Left lung (tissue), 10 donors: ENCODE results near the gene SALL3. TPM values are rescaled to one million over a fixed set of nuclear protein-coding genes. Genes with fewer than 3 reads are reported as not detected.

Source experiments
- ATAC-seq: fragments of 200-7000 bp; cut with Tn5 transposase; one replicate; pipeline ENCODE4 v1.9.1; 2020; ENCODE audit warnings: moderate library complexity
- DNase-seq, 4 donors: peaks; one replicate each; pipeline ENCODE4 v3.0.0-alpha.2; 2013 to 2020
- H3K27ac ChIP-seq, 2 donors: fragments of 200-600 bp; sonication (generic) in 1 of 2; one replicate each; pipeline versions ENCODE4 v1.5.0 to v1.8.0; 2020 to 2021
- H3K27me3 ChIP-seq, 2 donors: fragments of 200-600 bp; sonication (generic) in 1 of 2; one replicate each; pipeline versions ENCODE4 v1.5.0 to v1.8.0; 2020 to 2021
- H3K36me3 ChIP-seq, 2 donors: fragments of 200-600 bp; sonication (generic) in 1 of 2; one replicate each; pipeline versions ENCODE4 v1.5.0 to v1.8.0; 2020 to 2021
- H3K4me1 ChIP-seq, 2 donors: fragments of 200-600 bp; one replicate each; pipeline ENCODE4 v1.8.0; 2021
- H3K4me3 ChIP-seq, 2 donors: fragments of 200-600 bp; sonication (generic) in 1 of 2; one replicate each; pipeline versions ENCODE4 v1.5.0 to v1.8.0; 2020 to 2021; ENCODE audit warnings: mild to moderate bottlenecking in 1 of 2
- H3K9me3 ChIP-seq, 2 donors: fragments of 200-600 bp; sonication (generic) in 1 of 2; one replicate each; pipeline versions ENCODE4 v1.5.0 to v1.8.0; 2020 to 2021
- intact Hi-C, 2 donors: fragments of 100-400 bp; cut with DNase I; formaldehyde crosslinking; loops; one replicate each; pipeline versions ENCODE4 v1.11.2 to v1.14.2; 2022
- polyA plus RNA-seq, 6 donors: library from polyadenylated mRNA; unstranded; fragments of 120-200 nt; gene quantifications; one replicate each; pipeline ENCODE4 v1.2.1, GENCODE V29; 2013; ENCODE audit not compliant: insufficient read length in 6 of 6
- total RNA-seq, 2 donors: library from RNA; stranded (reverse); fragmentation: NEBNext Ultra II Directional; extraction: Animal tissue kit (Norgen Biotek cat#: 25700); gene quantifications; one replicate each; pipeline ENCODE4 v1.2.1, GENCODE V29; 2021
- TF ChIP-seq, protein P1 (sequence below), 2 donors: fragments of 200-600 bp; sonication (generic) in 1 of 2; IDR thresholded peaks; one replicate each; pipeline versions ENCODE4 v1.5.0 to v1.8.0; 2021; ENCODE audit warnings: antibody characterized with exemption in 2 of 2
- donor health status: DM: no; HTN: yes; CAD: no.
- donor health status: DM: no; HTN: no; CAD: no.

Gene SALL3
- total and polyA plus RNA-seq, 8 donors, result 0.06 to 0.11 (median 0.08) TPM; not detected in 3

- peaks cover 89 to 97% of the 10 kb centered on the region in 2 donors for H3K27me3 ChIP-seq
- TF ChIP-seq, protein P1, sequence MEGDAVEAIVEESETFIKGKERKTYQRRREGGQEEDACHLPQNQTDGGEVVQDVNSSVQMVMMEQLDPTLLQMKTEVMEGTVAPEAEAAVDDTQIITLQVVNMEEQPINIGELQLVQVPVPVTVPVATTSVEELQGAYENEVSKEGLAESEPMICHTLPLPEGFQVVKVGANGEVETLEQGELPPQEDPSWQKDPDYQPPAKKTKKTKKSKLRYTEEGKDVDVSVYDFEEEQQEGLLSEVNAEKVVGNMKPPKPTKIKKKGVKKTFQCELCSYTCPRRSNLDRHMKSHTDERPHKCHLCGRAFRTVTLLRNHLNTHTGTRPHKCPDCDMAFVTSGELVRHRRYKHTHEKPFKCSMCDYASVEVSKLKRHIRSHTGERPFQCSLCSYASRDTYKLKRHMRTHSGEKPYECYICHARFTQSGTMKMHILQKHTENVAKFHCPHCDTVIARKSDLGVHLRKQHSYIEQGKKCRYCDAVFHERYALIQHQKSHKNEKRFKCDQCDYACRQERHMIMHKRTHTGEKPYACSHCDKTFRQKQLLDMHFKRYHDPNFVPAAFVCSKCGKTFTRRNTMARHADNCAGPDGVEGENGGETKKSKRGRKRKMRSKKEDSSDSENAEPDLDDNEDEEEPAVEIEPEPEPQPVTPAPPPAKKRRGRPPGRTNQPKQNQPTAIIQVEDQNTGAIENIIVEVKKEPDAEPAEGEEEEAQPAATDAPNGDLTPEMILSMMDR (IDR thresholded peaks at IDR 0.05), result no peak
- H3K9me3 ChIP-seq, result no peaks in the 10 kb centered on the region
- H3K27ac ChIP-seq, result no peak overlapping the region
- no peak overlapping the region for H3K4me3 ChIP-seq
- intact Hi-C loops, result no loop called here
- DNase-seq (peak in 1 of 4 donors; percentile 60), ATAC-seq (no peak)
- peaks cover 0 to 23% of the 10 kb centered on the region in 2 donors for H3K4me1 ChIP-seq
- no peaks in the 10 kb centered on the region for H3K36me3 ChIP-seq
Observed at GRCh38 chr18:78980279-78980771, 707 bp downstream of the SALL3 start.

DNA sequence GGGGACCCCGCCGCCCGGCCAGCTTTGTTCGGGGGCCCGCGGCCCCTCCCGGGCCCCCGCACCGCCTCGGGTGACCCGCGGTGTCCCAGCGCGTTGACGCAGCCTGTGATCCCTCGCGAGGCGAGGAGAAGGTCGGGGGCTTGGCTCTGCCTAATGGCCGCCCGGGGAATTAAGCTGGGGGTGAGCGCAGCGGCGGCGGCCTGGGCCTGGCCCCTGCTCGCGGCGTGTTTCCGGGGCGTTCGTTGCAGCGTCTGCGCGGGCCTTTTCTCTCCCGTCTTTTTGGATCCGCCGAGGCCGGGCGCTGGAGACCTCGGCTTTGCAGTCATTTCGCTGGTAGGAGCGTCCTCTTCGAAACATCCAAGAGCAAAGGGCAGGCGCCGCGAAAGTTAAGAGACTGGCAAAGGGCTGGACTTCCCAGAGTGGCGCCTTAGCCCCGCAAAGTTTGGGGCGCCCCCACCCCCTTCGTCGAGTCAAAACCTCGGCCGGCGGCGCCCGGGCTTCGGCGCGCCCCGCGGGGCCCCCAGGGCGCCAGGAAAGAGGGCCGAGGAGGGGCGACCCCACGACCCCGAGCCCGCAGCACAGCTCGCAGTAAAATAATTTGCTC lies 1.3 kb downstream of the SALL3 start:
- Histone ChIP-seq H3K4me1 (peaks cover 0 to 26% of the 10 kb centered on the region in 2 donors), H3K27me3 (peaks cover 89 to 97% of the 10 kb centered on the region in 2 donors), H3K27ac (no peak overlapping the region), H3K36me3 (no peaks in the 10 kb centered on the region), H3K4me3 (no peak overlapping the region), H3K9me3 (no peaks in the 10 kb centered on the region)
- no peak for ATAC-seq
- intact Hi-C loops, result no loop called here
- peak in 1 of 4 donors; percentile 62 for DNase-seq
- TF ChIP-seq, protein P1 (IDR thresholded peaks at IDR 0.05), result no peak

- H3K9me3 ChIP-seq, result no peaks in the 10 kb centered on the region
- H3K4me1 ChIP-seq, result peaks cover 0 to 26% of the 10 kb centered on the region in 2 donors
- no peaks in the 10 kb centered on the region for H3K36me3 ChIP-seq
- H3K27ac ChIP-seq, result no peak overlapping the region
- no peak overlapping the region for H3K4me3 ChIP-seq
- intact Hi-C loops, result no loop called here
- TF ChIP-seq, protein P1 (IDR thresholded peaks at IDR 0.05), result no peak
- peaks cover 90 to 97% of the 10 kb centered on the region in 2 donors for H3K27me3 ChIP-seq
- DNase-seq, result no peak
- ATAC-seq, result no peak
Observed at GRCh38 chr18:78981394-78981831, 1.8 kb downstream of the SALL3 start.

DNA sequence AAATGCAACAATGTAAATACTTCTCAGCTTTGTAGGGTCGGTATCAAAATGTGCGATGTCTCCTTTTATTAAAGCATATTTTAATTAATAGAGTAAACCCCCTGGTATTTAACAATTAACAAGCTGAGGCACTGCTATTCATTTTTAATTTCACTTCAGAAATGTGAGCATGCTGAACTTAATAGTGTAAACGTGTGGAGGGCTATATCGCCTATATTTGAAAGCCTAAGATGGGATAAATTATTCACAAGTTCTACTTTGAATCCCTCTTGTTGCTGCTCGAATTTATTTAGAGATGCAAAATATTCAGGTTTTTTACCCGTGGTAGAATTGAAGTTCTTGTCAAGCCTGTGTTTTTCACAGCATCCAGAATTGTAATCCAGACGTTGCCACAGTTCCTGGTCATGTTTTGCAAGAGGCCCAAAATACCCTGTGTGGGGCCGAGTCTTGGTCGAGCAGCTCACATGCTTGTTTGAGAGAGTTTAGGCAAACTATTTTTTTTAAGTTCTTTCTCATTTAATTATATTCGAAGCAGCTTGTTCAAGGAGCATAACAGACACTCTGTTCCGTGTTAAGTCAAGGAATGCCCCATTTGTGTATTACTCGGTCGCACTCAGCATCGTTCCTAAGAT lies 2.5 kb downstream of the SALL3 start:
- intact Hi-C loops, result no loop called here
- TF ChIP-seq, protein P1 (IDR thresholded peaks at IDR 0.05), result no peak
- peaks cover 90 to 97% of the 10 kb centered on the region in 2 donors for H3K27me3 ChIP-seq
- H3K9me3 ChIP-seq, result no peaks in the 10 kb centered on the region
- ATAC-seq, result no peak
- DNase-seq, result no peak
- H3K36me3 ChIP-seq, result no peaks in the 10 kb centered on the region
- no peak overlapping the region for H3K4me3 ChIP-seq
- H3K27ac ChIP-seq, result no peak overlapping the region
- H3K4me1 ChIP-seq, result peaks cover 0 to 26% of the 10 kb centered on the region in 2 donors

DNA sequence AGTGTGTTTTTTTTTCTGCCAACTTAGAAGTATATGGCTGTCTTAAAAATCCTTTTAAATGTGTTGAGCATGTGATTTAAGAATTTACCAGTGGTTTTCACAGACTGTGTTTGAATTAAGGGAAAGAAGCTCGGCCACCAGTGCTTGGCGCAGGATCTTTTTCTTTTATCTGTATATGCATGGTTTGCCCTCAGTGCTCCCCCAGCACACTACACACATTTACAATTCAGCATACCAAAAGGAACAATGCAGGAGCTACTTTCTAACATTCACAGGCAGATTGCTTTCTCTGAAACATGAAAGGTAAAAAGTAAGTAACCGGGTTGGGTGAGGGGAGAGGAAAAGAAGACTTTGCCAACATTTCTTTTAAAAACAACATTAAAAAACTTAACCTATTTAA lies 3.9 kb downstream of the SALL3 start:
- ATAC-seq (no peak), DNase-seq (no peak)
- Histone ChIP-seq H3K4me3 (no peak overlapping the region), H3K27ac (no peak overlapping the region), H3K4me1 (peaks cover 0 to 23% of the 10 kb centered on the region in 2 donors), H3K36me3 (no peaks in the 10 kb centered on the region), H3K27me3 (peaks cover 87 to 97% of the 10 kb centered on the region in 2 donors), H3K9me3 (no peaks in the 10 kb centered on the region)
- TF ChIP-seq, protein P1 (IDR thresholded peaks at IDR 0.05), result no peak
- intact Hi-C loops, result no loop called here
